AG09319 (cell line): ENCODE data around the gene ZNF236.
A peak's percentile ranks its signal among the peaks of the same experiment; 100 is the strongest.
"Not testable (repeated sequence)": the region's sequence is repeated elsewhere in the genome, so short reads cannot be mapped to it uniquely, and the experiment has no call there.

Experiments used
- DNase-seq: peaks from one replicate; pipeline ENCODE4 v3.0.0-alpha.2; 2010; ENCODE audit warnings: low read depth; ENCODE audit errors: extremely low read depth
- CTCF ChIP-seq: IDR thresholded peaks from 2 replicates; pipeline ENCODE4 v1.5.1; 2011; ENCODE audit warnings: low read depth, mild to moderate bottlenecking, inconsistent platforms, low read length, moderate library complexity

ZNF236 gene

GRCh38 chr18:76935722-76936337, 113.5 kb downstream of the ZNF236 start:
- DNase-seq, result no peak
- no peak for TF ChIP-seq CTCF

- TF ChIP-seq CTCF, result no peak
- no peak for DNase-seq
These were observed 114.5 kb downstream of the ZNF236 start for GRCh38 chr18:76936877-76937276.

- TF ChIP-seq CTCF, result peak; percentile 11
- DNase-seq, result no peak
These were observed 115.2 kb downstream of the ZNF236 start for GRCh38 chr18:76937597-76937996.

- no peak for DNase-seq
- TF ChIP-seq CTCF, result no peak
These were observed 116.3 kb downstream of the ZNF236 start for GRCh38 chr18:76938619-76939018.

GRCh38 chr18:76941284-76941683, 118.9 kb downstream of the ZNF236 start:
- DNase-seq, result no peak
- no peak for TF ChIP-seq CTCF

GRCh38 chr18:76943542-76944339, 121.4 kb downstream of the ZNF236 start:
- no peak for TF ChIP-seq CTCF
- peak; percentile 22 for DNase-seq

- DNase-seq, result not testable (repeated sequence)
These were observed 122.0 kb downstream of the ZNF236 start for GRCh38 chr18:76944346-76944745.
